ENCODE data around the gene MAP2K5.

Gene MAP2K5

DNA sequence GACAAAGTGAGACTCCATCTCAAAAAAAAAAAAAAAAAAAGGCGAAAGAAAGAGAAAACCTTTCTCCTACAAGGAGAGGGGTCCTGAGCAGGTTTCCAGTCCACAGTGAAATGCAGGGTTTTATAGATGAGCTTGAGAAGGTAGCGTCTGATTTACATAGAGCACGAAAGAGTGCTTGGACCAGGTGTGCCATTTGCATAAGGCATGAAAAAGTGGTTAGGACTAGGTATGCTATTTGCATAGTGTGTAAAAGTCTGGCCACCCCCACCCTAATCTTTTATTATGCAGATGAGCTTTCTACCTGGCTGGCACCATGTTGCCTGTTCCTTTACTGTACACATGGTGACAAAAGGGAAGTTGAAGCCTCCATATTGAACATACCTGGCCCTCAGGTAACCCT, 311.0 kb downstream of the MAP2K5 start:
- H3K4me3 ChIP-seq (ENCODE audit: low read depth, low read length), result no peak overlapping the region
- TF ChIP-seq, protein P1, sequence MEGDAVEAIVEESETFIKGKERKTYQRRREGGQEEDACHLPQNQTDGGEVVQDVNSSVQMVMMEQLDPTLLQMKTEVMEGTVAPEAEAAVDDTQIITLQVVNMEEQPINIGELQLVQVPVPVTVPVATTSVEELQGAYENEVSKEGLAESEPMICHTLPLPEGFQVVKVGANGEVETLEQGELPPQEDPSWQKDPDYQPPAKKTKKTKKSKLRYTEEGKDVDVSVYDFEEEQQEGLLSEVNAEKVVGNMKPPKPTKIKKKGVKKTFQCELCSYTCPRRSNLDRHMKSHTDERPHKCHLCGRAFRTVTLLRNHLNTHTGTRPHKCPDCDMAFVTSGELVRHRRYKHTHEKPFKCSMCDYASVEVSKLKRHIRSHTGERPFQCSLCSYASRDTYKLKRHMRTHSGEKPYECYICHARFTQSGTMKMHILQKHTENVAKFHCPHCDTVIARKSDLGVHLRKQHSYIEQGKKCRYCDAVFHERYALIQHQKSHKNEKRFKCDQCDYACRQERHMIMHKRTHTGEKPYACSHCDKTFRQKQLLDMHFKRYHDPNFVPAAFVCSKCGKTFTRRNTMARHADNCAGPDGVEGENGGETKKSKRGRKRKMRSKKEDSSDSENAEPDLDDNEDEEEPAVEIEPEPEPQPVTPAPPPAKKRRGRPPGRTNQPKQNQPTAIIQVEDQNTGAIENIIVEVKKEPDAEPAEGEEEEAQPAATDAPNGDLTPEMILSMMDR (IDR thresholded peaks at IDR 0.05; ENCODE audit: low read depth, low read length), result no peak
- TF ChIP-seq MYC (IDR thresholded peaks at IDR 0.05; ENCODE audit: low read depth, low read length) (no peak), POLR2A (IDR thresholded peaks at IDR 0.05; ENCODE audit: extremely low read depth, insufficient read length) (no peak)
- TF ChIP-seq, protein P2, sequence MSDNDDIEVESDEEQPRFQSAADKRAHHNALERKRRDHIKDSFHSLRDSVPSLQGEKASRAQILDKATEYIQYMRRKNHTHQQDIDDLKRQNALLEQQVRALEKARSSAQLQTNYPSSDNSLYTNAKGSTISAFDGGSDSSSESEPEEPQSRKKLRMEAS (IDR thresholded peaks at IDR 0.05; ENCODE audit: low read depth, low read length), result no peak
- no peak for DNase-seq (ENCODE audit: low read depth)

DNA sequence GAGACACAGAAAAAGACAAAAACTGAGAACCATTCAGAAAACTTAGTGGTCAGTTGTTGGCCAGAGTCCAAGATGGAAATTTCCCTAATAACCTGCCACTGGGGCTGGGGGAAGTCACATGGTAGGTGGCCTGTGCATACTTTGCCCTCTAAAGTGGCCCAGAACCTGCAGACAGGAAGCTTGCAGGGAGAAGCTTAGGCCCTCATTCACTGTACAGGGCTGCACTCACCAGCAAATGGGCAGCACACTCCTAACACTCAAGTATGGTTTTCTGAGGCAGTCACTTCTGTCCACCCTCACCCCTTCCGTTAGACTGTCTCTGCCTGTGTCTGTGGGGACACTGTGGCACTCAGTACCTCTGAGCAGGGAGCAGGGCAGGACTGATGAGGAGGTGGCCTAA, 311.9 kb downstream of the MAP2K5 start:
- no peak overlapping the region for H3K4me3 ChIP-seq (ENCODE audit: low read depth, low read length)
- no peak for TF ChIP-seq POLR2A (IDR thresholded peaks at IDR 0.05; ENCODE audit: extremely low read depth, insufficient read length)
- TF ChIP-seq MYC (IDR thresholded peaks at IDR 0.05; ENCODE audit: low read depth, low read length), result no peak
- TF ChIP-seq, protein P2 (IDR thresholded peaks at IDR 0.05; ENCODE audit: low read depth, low read length), result no peak
- TF ChIP-seq, protein P1 (IDR thresholded peaks at IDR 0.05; ENCODE audit: low read depth, low read length), result no peak
- DNase-seq (ENCODE audit: low read depth), result no peak

DNA sequence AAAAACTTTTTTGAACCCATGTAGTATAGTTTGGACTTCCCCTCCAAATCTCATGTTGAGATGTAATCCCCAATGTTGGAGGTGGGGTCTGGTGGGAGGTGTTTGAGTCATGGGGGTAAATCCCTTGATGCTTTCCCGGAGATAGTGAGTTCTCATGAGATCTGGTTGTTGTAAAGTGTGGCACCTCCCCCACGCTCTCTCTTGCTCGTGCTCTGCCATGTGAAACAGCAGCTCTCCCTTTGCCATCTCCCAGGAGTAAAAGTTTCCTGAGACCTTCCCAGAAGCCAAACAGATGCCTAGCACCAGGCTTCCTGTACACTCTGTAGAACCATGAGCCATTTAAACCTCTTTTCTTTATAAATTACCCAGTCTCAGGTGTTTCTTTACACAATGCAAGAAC, 313.3 kb downstream of the MAP2K5 start:
- H3K4me3 ChIP-seq (ENCODE audit: low read depth, low read length), result no peak overlapping the region
- no peak for DNase-seq (ENCODE audit: low read depth)
- TF ChIP-seq, protein P1 (IDR thresholded peaks at IDR 0.05; ENCODE audit: low read depth, low read length), result no peak
- TF ChIP-seq POLR2A (IDR thresholded peaks at IDR 0.05; ENCODE audit: extremely low read depth, insufficient read length) (no peak), MYC (IDR thresholded peaks at IDR 0.05; ENCODE audit: low read depth, low read length) (no peak)
- TF ChIP-seq, protein P2 (IDR thresholded peaks at IDR 0.05; ENCODE audit: low read depth, low read length), result no peak
